SU-DHL-6 (cell line): ENCODE results near the gene RALGPS1.

ENCODE experiments used
- CTCF ChIP-seq: fragments of 200-600 bp; sonication (generic); IDR thresholded peaks from one replicate; pipeline ENCODE4 v1.5.1; 2017; ENCODE audit warnings: antibody characterized with exemption, mild to moderate bottlenecking, low read length, moderate library complexity; ENCODE audit not compliant: insufficient read depth, poor library complexity, severe bottlenecking
- EZH2phosphoT487 ChIP-seq: fragments of 200-600 bp; sonication (generic), shearing (Covaris generic); conservative IDR thresholded peaks from 2 replicates; pipeline ENCODE4 v1.6.1; 2018; ENCODE audit warnings: mild to moderate bottlenecking, antibody characterized with exemption, low read length, moderate library complexity, mixed read lengths

- no peak for TF ChIP-seq CTCF
- no peak for TF ChIP-seq EZH2phosphoT487
These were observed 260.1 kb downstream of the RALGPS1 start for GRCh38 chr9:127174386-127175318.
